ENCODE results near the gene SLC8A3.

The SLC8A3 gene

GRCh38 chr14:70201994-70202393 lies 13.2 kb upstream of the SLC8A3 start:
- Histone ChIP-seq H3K9ac (ENCODE audit: low read depth, low read length) (no peak overlapping the region), H3K4me3 (ENCODE audit: low read length) (no peak overlapping the region), H3K27me3 (ENCODE audit: insufficient read depth, low read length) (no peaks in the 10 kb centered on the region), H3K36me3 (ENCODE audit: insufficient read depth, low read length) (no peaks in the 10 kb centered on the region), H3K4me1 (ENCODE audit: insufficient read depth, low read length) (no peaks in the 10 kb centered on the region; the same call in 1 of the 2 replicates), H3K9me3 (ENCODE audit: insufficient read depth, low read depth, low read length) (no peaks in the 10 kb centered on the region), H3K27ac (ENCODE audit: low read depth, low read length) (no peak overlapping the region)
- 93% methylated on average over 2 of the region's 3 CpGs for WGBS

- no peaks in the 10 kb centered on the region for H3K36me3 ChIP-seq (ENCODE audit: insufficient read depth, low read length)
- H3K4me1 ChIP-seq (ENCODE audit: insufficient read depth, low read length): peaks cover 10% of the 10 kb centered on the region; the same call in 1 of the 2 replicates
- H3K27me3 ChIP-seq (ENCODE audit: insufficient read depth, low read length): peaks cover 33% of the 10 kb centered on the region
- H3K9ac ChIP-seq (ENCODE audit: low read depth, low read length): no peak overlapping the region
- WGBS: 93% methylated on average over 4 of the region's 4 CpGs
- no peak overlapping the region for H3K4me3 ChIP-seq (ENCODE audit: low read length)
- H3K9me3 ChIP-seq (ENCODE audit: insufficient read depth, low read depth, low read length): no peaks in the 10 kb centered on the region
- H3K27ac ChIP-seq (ENCODE audit: low read depth, low read length): no peak overlapping the region
Measured at GRCh38 chr14:70193396-70193795, 4.6 kb upstream of the SLC8A3 start.

GRCh38 chr14:70192915-70193314 lies 4.2 kb upstream of the SLC8A3 start:
- H3K9me3 ChIP-seq (ENCODE audit: insufficient read depth, low read depth, low read length): no peaks in the 10 kb centered on the region
- H3K27me3 ChIP-seq (ENCODE audit: insufficient read depth, low read length): peaks cover 38% of the 10 kb centered on the region
- 76% methylated on average over 2 of the region's 2 CpGs for WGBS
- H3K27ac ChIP-seq (ENCODE audit: low read depth, low read length): no peak overlapping the region
- H3K9ac ChIP-seq (ENCODE audit: low read depth, low read length): no peak overlapping the region
- H3K4me1 ChIP-seq (ENCODE audit: insufficient read depth, low read length): peaks cover 10% of the 10 kb centered on the region; the same call in 1 of the 2 replicates
- no peak overlapping the region for H3K4me3 ChIP-seq (ENCODE audit: low read length)
- no peaks in the 10 kb centered on the region for H3K36me3 ChIP-seq (ENCODE audit: insufficient read depth, low read length)

- Histone ChIP-seq H3K27me3 (ENCODE audit: insufficient read depth, low read length) (peaks cover 62% of the 10 kb centered on the region), H3K9ac (ENCODE audit: low read depth, low read length) (no peak overlapping the region), H3K9me3 (ENCODE audit: insufficient read depth, low read depth, low read length) (no peaks in the 10 kb centered on the region), H3K4me1 (ENCODE audit: insufficient read depth, low read length) (peaks cover 14% of the 10 kb centered on the region), H3K36me3 (ENCODE audit: insufficient read depth, low read length) (no peaks in the 10 kb centered on the region), H3K4me3 (ENCODE audit: low read length) (no peak overlapping the region), H3K27ac (ENCODE audit: low read depth, low read length) (no peak overlapping the region)
- 78% methylated on average over 6 of the region's 6 CpGs for WGBS
Measured at GRCh38 chr14:70190156-70190555, 1.4 kb upstream of the SLC8A3 start.

GRCh38 chr14:70189456-70190077 lies 816 bp upstream of the SLC8A3 start:
- Histone ChIP-seq H3K9ac (ENCODE audit: low read depth, low read length) (no peak overlapping the region), H3K27ac (ENCODE audit: low read depth, low read length) (no peak overlapping the region), H3K4me1 (ENCODE audit: insufficient read depth, low read length) (peaks cover 14% of the 10 kb centered on the region), H3K9me3 (ENCODE audit: insufficient read depth, low read depth, low read length) (no peaks in the 10 kb centered on the region), H3K4me3 (ENCODE audit: low read length) (peak overlapping the region; percentile 67), H3K27me3 (ENCODE audit: insufficient read depth, low read length) (peaks cover 62% of the 10 kb centered on the region), H3K36me3 (ENCODE audit: insufficient read depth, low read length) (no peaks in the 10 kb centered on the region)
- WGBS: 48% methylated on average over 8 of the region's 9 CpGs

GRCh38 chr14:70188322-70188658 lies 461 bp downstream of the SLC8A3 start:
- no peaks in the 10 kb centered on the region for H3K36me3 ChIP-seq (ENCODE audit: insufficient read depth, low read length)
- no peaks in the 10 kb centered on the region for H3K9me3 ChIP-seq (ENCODE audit: insufficient read depth, low read depth, low read length)
- under 1% methylated on average over 35 of the region's 38 CpGs for WGBS
- peaks cover 14% of the 10 kb centered on the region for H3K4me1 ChIP-seq (ENCODE audit: insufficient read depth, low read length)
- peaks cover 62% of the 10 kb centered on the region for H3K27me3 ChIP-seq (ENCODE audit: insufficient read depth, low read length)
- H3K9ac ChIP-seq (ENCODE audit: low read depth, low read length): no peak overlapping the region
- H3K4me3 ChIP-seq (ENCODE audit: low read length): peak overlapping the region; percentile 67
- no peak overlapping the region for H3K27ac ChIP-seq (ENCODE audit: low read depth, low read length)

GRCh38 chr14:70186900-70187451 lies 1.8 kb downstream of the SLC8A3 start:
- Histone ChIP-seq H3K27me3 (ENCODE audit: insufficient read depth, low read length) (peaks cover 62% of the 10 kb centered on the region), H3K4me3 (ENCODE audit: low read length) (peak overlapping the region; percentile 67), H3K36me3 (ENCODE audit: insufficient read depth, low read length) (no peaks in the 10 kb centered on the region), H3K9ac (ENCODE audit: low read depth, low read length) (no peak overlapping the region), H3K27ac (ENCODE audit: low read depth, low read length) (no peak overlapping the region), H3K9me3 (ENCODE audit: insufficient read depth, low read depth, low read length) (no peaks in the 10 kb centered on the region), H3K4me1 (ENCODE audit: insufficient read depth, low read length) (peaks cover 14% of the 10 kb centered on the region)
- WGBS: 53% methylated on average over 24 of the region's 26 CpGs

- Histone ChIP-seq H3K9ac (ENCODE audit: low read depth, low read length) (no peak overlapping the region), H3K27me3 (ENCODE audit: insufficient read depth, low read length) (peaks cover 35% of the 10 kb centered on the region), H3K9me3 (ENCODE audit: insufficient read depth, low read depth, low read length) (no peaks in the 10 kb centered on the region), H3K36me3 (ENCODE audit: insufficient read depth, low read length) (no peaks in the 10 kb centered on the region), H3K4me1 (ENCODE audit: insufficient read depth, low read length) (peaks cover 4% of the 10 kb centered on the region), H3K27ac (ENCODE audit: low read depth, low read length) (no peak overlapping the region), H3K4me3 (ENCODE audit: low read length) (no peak overlapping the region)
- WGBS: 91% methylated on average over 6 of the region's 6 CpGs
Measured at GRCh38 chr14:70183991-70184390, 4.8 kb downstream of the SLC8A3 start.

- H3K36me3 ChIP-seq (ENCODE audit: insufficient read depth, low read length): no peaks in the 10 kb centered on the region
- 100% methylated on average over 1 of the region's 1 CpG for WGBS
Measured at GRCh38 chr14:70181276-70181675, 7.5 kb downstream of the SLC8A3 start.

GRCh38 chr14:70180718-70181117 lies 8.0 kb downstream of the SLC8A3 start:
- no peaks in the 10 kb centered on the region for H3K4me1 ChIP-seq (ENCODE audit: insufficient read depth, low read length)
- no peaks in the 10 kb centered on the region for H3K36me3 ChIP-seq (ENCODE audit: insufficient read depth, low read length)
- 96% methylated on average over 1 of the region's 1 CpG for WGBS
- H3K27me3 ChIP-seq (ENCODE audit: insufficient read depth, low read length): peaks cover 2% of the 10 kb centered on the region; the same call in 1 of the 2 replicates
- H3K9me3 ChIP-seq (ENCODE audit: insufficient read depth, low read depth, low read length): no peaks in the 10 kb centered on the region
- H3K4me3 ChIP-seq (ENCODE audit: low read length): no peak overlapping the region
- H3K9ac ChIP-seq (ENCODE audit: low read depth, low read length): no peak overlapping the region
- H3K27ac ChIP-seq (ENCODE audit: low read depth, low read length): no peak overlapping the region

More at GRCh38 chr14:70181276-70181675, 7.5 kb downstream of the SLC8A3 start:
- H3K9ac ChIP-seq (ENCODE audit: low read depth, low read length): no peak overlapping the region
- H3K4me3 ChIP-seq (ENCODE audit: low read length): no peak overlapping the region
- no peaks in the 10 kb centered on the region for H3K9me3 ChIP-seq (ENCODE audit: insufficient read depth, low read depth, low read length)
- H3K27me3 ChIP-seq (ENCODE audit: insufficient read depth, low read length): peaks cover 8% of the 10 kb centered on the region; the same call in 1 of the 2 replicates
- H3K4me1 ChIP-seq (ENCODE audit: insufficient read depth, low read length): no peaks in the 10 kb centered on the region
- H3K27ac ChIP-seq (ENCODE audit: low read depth, low read length): no peak overlapping the region

GRCh38 chr14:70177081-70177800 lies 11.5 kb downstream of the SLC8A3 start:
- H3K36me3 ChIP-seq (ENCODE audit: insufficient read depth, low read length): no peaks in the 10 kb centered on the region
- 77% methylated on average over 3 of the region's 3 CpGs for whole genome bisulfite sequencing
- no peak overlapping the region for H3K9ac ChIP-seq (ENCODE audit: low read depth, low read length)
- H3K9me3 ChIP-seq (ENCODE audit: insufficient read depth, low read depth, low read length): no peaks in the 10 kb centered on the region
- no peak overlapping the region for H3K4me3 ChIP-seq (ENCODE audit: low read length)
- H3K4me1 ChIP-seq (ENCODE audit: insufficient read depth, low read length): no peaks in the 10 kb centered on the region
- H3K27me3 ChIP-seq (ENCODE audit: insufficient read depth, low read length): no peaks in the 10 kb centered on the region
- H3K27ac ChIP-seq (ENCODE audit: low read depth, low read length): no peak overlapping the region
